D341Med (cell line): Measurements from ENCODE around the gene CCDC38.

Experiments
- DNase-seq: peaks from one replicate; pipeline ENCODE4 v3.0.0; 2012; ENCODE audit warnings: low spot score

CCDC38 gene

DNA sequence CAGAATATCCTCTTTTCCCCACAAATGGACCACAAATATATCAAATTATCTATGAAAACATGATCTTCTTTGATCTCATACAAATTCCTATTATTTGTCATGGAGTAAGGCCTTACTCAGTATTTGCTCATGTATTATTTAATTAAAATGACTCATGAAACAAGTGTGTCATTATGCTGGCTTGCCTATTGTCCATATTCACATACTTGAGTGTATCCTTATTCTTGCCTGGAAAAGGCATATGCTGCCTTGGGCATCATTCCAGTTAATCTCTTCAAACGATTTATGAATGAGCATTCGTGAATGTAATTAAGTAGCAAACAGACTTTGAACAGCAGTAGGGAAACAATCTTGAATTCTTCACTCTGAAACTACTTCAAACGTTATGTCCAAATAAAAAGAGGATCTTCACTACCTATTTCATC is 106.2 kb downstream of the CCDC38 start:
- no peak for DNase-seq

DNA sequence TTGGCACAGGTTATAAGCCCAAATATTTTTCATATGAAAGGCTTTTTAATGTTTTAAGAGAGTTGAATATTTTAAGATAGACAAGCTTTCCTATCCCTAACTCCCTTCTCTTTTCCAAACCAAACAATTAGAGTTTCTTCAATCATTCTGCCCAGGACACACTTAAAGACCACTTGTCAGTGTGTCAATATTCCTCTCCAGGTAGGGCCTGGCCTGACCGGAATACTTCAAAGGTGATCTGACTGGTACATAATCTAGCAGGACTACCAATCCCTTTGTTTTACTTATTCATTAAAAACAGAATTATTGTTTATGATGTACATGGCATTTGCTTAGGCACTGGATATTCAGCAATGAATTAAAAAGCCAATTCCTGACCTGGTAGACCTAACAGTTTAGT is 107.8 kb downstream of the CCDC38 start:
- DNase-seq = no peak

DNA sequence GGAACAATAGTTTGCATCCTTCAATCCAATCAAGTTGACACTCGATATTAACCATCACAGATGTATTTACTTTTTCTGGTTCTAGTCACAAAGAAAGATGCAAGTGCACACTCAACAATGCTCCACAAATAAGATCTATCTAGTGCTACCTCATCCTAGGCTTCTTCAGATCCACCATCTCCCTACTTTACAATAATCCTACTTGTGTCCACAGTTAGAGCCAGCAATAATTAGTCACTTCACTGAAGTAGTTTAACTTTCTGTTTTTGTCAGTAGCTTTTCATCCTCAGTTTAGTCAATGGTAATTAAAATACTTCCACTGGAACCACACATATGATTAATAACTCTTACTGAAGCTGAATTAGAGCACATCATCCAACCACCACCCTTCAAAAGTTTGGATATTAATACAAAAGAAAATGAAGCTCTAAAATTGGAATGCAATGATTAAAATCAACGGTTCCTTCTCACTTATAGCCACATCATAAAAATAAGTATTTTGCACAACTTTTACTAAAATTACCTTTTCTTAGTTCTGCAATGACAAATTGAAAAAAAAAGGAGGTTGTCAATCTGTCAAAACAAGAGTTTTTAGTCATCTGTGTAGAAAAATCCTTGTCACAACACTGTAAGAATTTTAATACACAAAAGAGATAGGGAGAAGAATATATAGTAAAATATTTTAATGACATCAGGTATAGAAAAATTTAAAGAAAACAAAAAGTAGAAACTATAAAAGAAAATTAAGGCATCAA is 111.9 kb downstream of the CCDC38 start:
- no peak for DNase-seq

DNA sequence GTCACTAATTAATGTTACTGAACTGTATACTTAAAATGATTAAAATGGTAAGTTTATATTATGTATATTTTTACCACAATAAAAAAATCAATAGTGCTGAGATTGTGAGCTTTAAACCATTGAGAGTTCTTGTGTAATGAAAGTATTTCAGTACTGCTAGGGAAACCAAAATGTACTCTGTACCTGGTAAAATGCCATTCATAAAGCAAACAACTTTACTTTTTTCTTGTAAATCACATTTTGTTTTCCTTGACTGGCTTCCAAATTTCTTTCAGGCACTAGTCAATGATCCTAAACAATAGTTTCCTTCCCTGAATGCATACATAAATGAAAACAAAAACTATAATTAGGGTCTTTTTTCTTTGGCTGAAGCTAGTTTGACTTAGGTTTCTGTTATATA is 113.0 kb downstream of the CCDC38 start:
- DNase-seq = no peak

DNA sequence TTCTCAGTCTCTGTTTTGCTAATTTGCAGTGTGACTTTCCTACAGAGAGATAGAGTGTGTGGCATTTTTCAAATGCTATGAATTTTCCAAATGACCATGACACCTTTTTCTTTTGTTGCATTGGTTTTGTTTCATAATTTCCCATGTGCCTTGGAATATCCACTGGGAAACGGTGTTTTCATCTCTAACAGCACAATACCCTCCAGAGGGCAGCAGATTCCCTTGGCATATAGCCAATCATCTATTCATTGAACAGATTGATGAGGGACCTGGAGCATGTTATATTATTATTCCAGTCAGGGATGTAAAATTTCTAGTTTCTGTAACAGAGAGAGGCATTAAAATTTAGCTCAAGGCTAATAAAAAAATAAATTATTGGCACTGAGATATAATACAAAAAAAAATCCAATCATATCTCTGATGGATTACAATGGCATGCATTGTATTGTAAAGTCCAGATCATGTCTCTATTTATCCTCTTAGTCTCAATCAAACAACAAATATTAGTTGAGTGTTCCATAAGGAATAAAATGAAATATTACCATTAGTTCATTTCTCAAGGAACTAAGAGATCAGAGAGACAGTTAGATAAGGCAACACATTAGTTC is 122.2 kb downstream of the CCDC38 start:
- peak; percentile 66 for DNase-seq
